H9 (cell line): Measurements from ENCODE around the gene TAF4. TPM values are rescaled to one million over a fixed set of nuclear protein-coding genes. Genes with fewer than 3 reads are reported as not detected.

ENCODE experiments used
- DNase-seq: peaks from one replicate; pipeline ENCODE4 v3.0.0-alpha.2; 2017
- H2AFZ ChIP-seq: one replicate; pipeline ENCODE4 v1.6.1; 2013; ENCODE audit warnings: mild to moderate bottlenecking, low read length, control low read depth, moderate library complexity
- H2AK5ac ChIP-seq: 2 replicates; pipeline ENCODE4 v1.6.1; 2013; ENCODE audit warnings: low read length, control low read depth, mixed read lengths; ENCODE audit not compliant: insufficient read length
- H2BK120ac ChIP-seq: one replicate; pipeline ENCODE4 v1.6.1; 2013; ENCODE audit warnings: low read depth, mild to moderate bottlenecking, low read length, control low read depth, inconsistent platforms; ENCODE audit not compliant: poor library complexity, severe bottlenecking
- H2BK12ac ChIP-seq: 2 replicates; pipeline ENCODE4 v1.6.1; 2013; ENCODE audit warnings: low read length, control low read depth, mixed read lengths, low read depth; ENCODE audit not compliant: insufficient read length
- H2BK15ac ChIP-seq: 2 replicates; pipeline ENCODE4 v1.6.1; 2013; ENCODE audit warnings: low read depth, low read length, control low read depth
- H2BK20ac ChIP-seq: one replicate; pipeline ENCODE4 v1.6.1; 2013; ENCODE audit warnings: low read depth, mild to moderate bottlenecking, low read length, control low read depth, inconsistent platforms; ENCODE audit not compliant: poor library complexity, severe bottlenecking
- H2BK5ac ChIP-seq: 2 replicates; pipeline ENCODE4 v1.6.1; 2013; ENCODE audit warnings: low read length, control low read depth, mixed read lengths; ENCODE audit not compliant: insufficient read length
- H3K14ac ChIP-seq: 2 replicates; pipeline ENCODE4 v1.6.1; 2013; ENCODE audit warnings: low read length, control low read depth; ENCODE audit not compliant: insufficient read depth
- H3K18ac ChIP-seq: 2 replicates; pipeline ENCODE4 v1.6.1; 2013; ENCODE audit warnings: low read depth, mild to moderate bottlenecking, mixed read lengths, low read length, control low read depth; ENCODE audit not compliant: insufficient read length
- H3K23ac ChIP-seq: 2 replicates; pipeline ENCODE4 v1.6.1; 2013; ENCODE audit warnings: low read length, control low read depth, mixed read lengths, low read depth; ENCODE audit not compliant: insufficient read length
- H3K23me2 ChIP-seq: 2 replicates; pipeline ENCODE4 v1.6.1; 2013; ENCODE audit warnings: low read depth, mild to moderate bottlenecking, mixed read lengths, low read length, control low read depth; ENCODE audit not compliant: insufficient read length, poor library complexity, severe bottlenecking
- H3K27ac ChIP-seq: 2 replicates; pipeline ENCODE4 v1.5.1; 2013; ENCODE audit warnings: low read length, control low read depth, mixed read lengths, low read depth; ENCODE audit not compliant: insufficient read length
- H3K27me3 ChIP-seq: 2 replicates; pipeline ENCODE4 v1.6.1; 2013; ENCODE audit warnings: low read length, control low read depth, inconsistent platforms; ENCODE audit not compliant: insufficient read depth
- H3K4ac ChIP-seq: 2 replicates; pipeline ENCODE4 v1.6.1; 2013; ENCODE audit warnings: low read depth, mild to moderate bottlenecking, control low read depth, inconsistent platforms, low read length, moderate library complexity
- H3K4me1 ChIP-seq: 2 replicates; pipeline ENCODE4 v1.6.1; 2013; ENCODE audit warnings: low read length, control low read depth, inconsistent platforms; ENCODE audit not compliant: insufficient read depth
- H3K4me2 ChIP-seq: 2 replicates; pipeline ENCODE4 v1.6.1; 2013; ENCODE audit warnings: low read length, control low read depth, mixed read lengths; ENCODE audit not compliant: insufficient read length, insufficient read depth
- H3K56ac ChIP-seq: 2 replicates; pipeline ENCODE4 v1.6.1; 2013; ENCODE audit warnings: low read depth, mild to moderate bottlenecking, mixed read lengths, low read length, control low read depth; ENCODE audit not compliant: insufficient read length
- H3K79me1 ChIP-seq: 2 replicates; pipeline ENCODE4 v1.6.1; 2013; ENCODE audit warnings: low read depth, mild to moderate bottlenecking, moderate library complexity, low read length, control low read depth, inconsistent platforms; ENCODE audit not compliant: insufficient read depth, poor library complexity, severe bottlenecking
- H3K79me2 ChIP-seq: 2 replicates; pipeline ENCODE4 v1.6.1; 2013; ENCODE audit warnings: low read length, control low read depth, inconsistent platforms; ENCODE audit not compliant: insufficient read depth
- H3K9ac ChIP-seq: 2 replicates; pipeline ENCODE4 v1.6.1; 2013; ENCODE audit warnings: low read length, control low read depth, mixed read lengths; ENCODE audit not compliant: insufficient read length; ENCODE audit errors: extremely low read depth
- H3K9me3 ChIP-seq: one replicate; pipeline ENCODE4 v1.6.1; 2013; ENCODE audit warnings: low read depth, low read length, inconsistent platforms; ENCODE audit not compliant: control insufficient read depth
- H3T11ph ChIP-seq: one replicate; pipeline ENCODE4 v1.6.1; 2013; ENCODE audit warnings: mild to moderate bottlenecking, low read length, control low read depth, inconsistent platforms
- H4K20me1 ChIP-seq: one replicate; pipeline ENCODE4 v1.6.1; 2013; ENCODE audit not compliant: control insufficient read depth, insufficient read length, insufficient read depth
- H4K5ac ChIP-seq: 2 replicates; pipeline ENCODE4 v1.6.1; 2013; ENCODE audit warnings: low read depth, mild to moderate bottlenecking, mixed read lengths, low read length, control low read depth; ENCODE audit not compliant: insufficient read length
- H4K8ac ChIP-seq: replicated peaks from 2 replicates; pipeline ENCODE4 v1.6.1; 2013; ENCODE audit warnings: low read length, control low read depth, mixed read lengths, low read depth; ENCODE audit not compliant: insufficient read length
- H4K91ac ChIP-seq: 2 replicates; pipeline ENCODE4 v1.6.1; 2013; ENCODE audit warnings: low read depth, mild to moderate bottlenecking, moderate library complexity, mixed read lengths, low read length, control low read depth; ENCODE audit not compliant: insufficient read length
- H3K27ac Mint-ChIP-seq, 3 experiments: 2 replicates in 2 of 3; 3 replicates in 1 of 3; pipeline ENCODE4 v1.8.0; 2020 to 2021; ENCODE audit warnings: mixed read lengths in 3 of 3, mild to moderate bottlenecking in 1 of 3, moderate library complexity in 1 of 3
- H3K27me3 Mint-ChIP-seq: 2 replicates; pipeline ENCODE4 v1.8.0; 2021; ENCODE audit warnings: low read depth, mild to moderate bottlenecking, moderate library complexity, mixed read lengths
- H3K36me3 Mint-ChIP-seq, 3 experiments: 2 replicates in 2 of 3; 3 replicates in 1 of 3; pipeline ENCODE4 v1.8.0; 2020 to 2021; ENCODE audit warnings: low read depth in 3 of 3, mixed read lengths in 3 of 3; ENCODE audit not compliant: insufficient read depth in 1 of 3
- H3K4me1 Mint-ChIP-seq, 2 experiments: 2 replicates each; pipeline ENCODE4 v1.8.0; 2020; ENCODE audit warnings: mixed read lengths in 2 of 2
- H3K4me3 Mint-ChIP-seq, 2 experiments: 2 replicates in 1 of 2; 3 replicates in 1 of 2; pipeline ENCODE4 v1.8.0; 2020 to 2021; ENCODE audit warnings: mild to moderate bottlenecking in 2 of 2, mixed read lengths in 2 of 2, moderate library complexity in 1 of 2
- H3K9me3 Mint-ChIP-seq, 2 experiments: 2 replicates in 1 of 2; 3 replicates in 1 of 2; pipeline ENCODE4 v1.8.0; 2020; ENCODE audit warnings: mild to moderate bottlenecking in 2 of 2, mixed read lengths in 2 of 2, moderate library complexity in 1 of 2
- CTCF ChIP-seq: fragments of 200-600 bp; sonication (generic); conservative IDR thresholded peaks from 3 replicates; pipeline ENCODE4 v1.8.0; 2021; ENCODE audit warnings: antibody characterized with exemption, mild to moderate bottlenecking
- WGBS: extraction: QIAGEN DNeasy Blood & Tissue Kit; methylation state at CpG from one replicate; pipeline ENCODE4 v1.1.7; 2013; ENCODE audit warnings: missing lambda C conversion rate, low lambda C conversion rate, mixed read lengths; ENCODE audit not compliant: insufficient read length; ENCODE audit errors: extremely low coverage; 5-methylcytosine and 5-hydroxymethylcytosine counted together
- total RNA-seq: library from RNA; stranded (reverse); gene quantifications from 2 replicates; pipeline ENCODE4 v1.2.1, GENCODE V29; 2021

The TAF4 gene
- total RNA-seq, 1 experiment from 2014 or later = 30.8 TPM

GRCh38 chr20:62025394-62025793 lies 40.3 kb downstream of the TAF4 start:
- Histone ChIP-seq H3K27me3 (no peaks in the 10 kb centered on the region), H2BK120ac (no peak overlapping the region), H4K5ac (no peak overlapping the region), H3K79me2 (peaks cover 42% of the 10 kb centered on the region; the same call in 1 of the 2 replicates), H3K23ac (no peak overlapping the region), H3K27ac (no peak overlapping the region), H2AFZ (no peak overlapping the region), H3K23me2 (no peaks in the 10 kb centered on the region), H3K14ac (no peak overlapping the region), H3K9me3 (no peaks in the 10 kb centered on the region), H3K4ac (no peak overlapping the region), H2BK20ac (no peak overlapping the region), H4K20me1 (no peaks in the 10 kb centered on the region), H3T11ph (no peak overlapping the region), H3K4me1 (0 out of 2 replicates have a peak, but pooled peaks cover 3% of the 10 kb centered on the region), H4K8ac (no peak overlapping the region), H3K79me1 (peaks cover 2% of the 10 kb centered on the region), H4K91ac (no peak overlapping the region), H2BK12ac (no peak overlapping the region), H2BK5ac (no peak overlapping the region), H2AK5ac (no peak overlapping the region), H3K56ac (no peak overlapping the region), H3K9ac (no peak overlapping the region), H2BK15ac (no peak overlapping the region), H3K18ac (no peak overlapping the region), H3K4me2 (no peak overlapping the region)
- no peak for TF ChIP-seq CTCF
- Mint-ChIP-seq H3K36me3 (peaks cover 0 to 3% (median 0%) of the 10 kb centered on the region in 3 experiments; a peak in 2 of 7 replicates), H3K4me3 (no peak overlapping the region), H3K4me1 (peaks cover 48 to 52% of the 10 kb centered on the region in 2 experiments), H3K9me3 (no peaks in the 10 kb centered on the region), H3K27ac (peak overlapping the region in 2 of 3 experiments; percentile 21 to 35; a peak in 2 of 7 replicates), H3K27me3 (no peaks in the 10 kb centered on the region)
- WGBS = no CpG with 5 or more reads among the region's 8 CpGs
- DNase-seq = no peak
